Thoracic aorta (tissue), 2 donors: ENCODE data around the gene ARVCF. TPM values are rescaled to one million over a fixed set of nuclear protein-coding genes. Genes with fewer than 3 reads are reported as not detected.

ENCODE experiments used
- ATAC-seq: fragments of 150-250 bp; one replicate; pipeline ENCODE4 v1.8.0; 2017; ENCODE audit warnings: low read depth; ENCODE audit not compliant: insufficient number of reproducible peaks, low FRiP score
- DNase-seq: peaks from one replicate; pipeline ENCODE4 v3.0.0-alpha.2; 2020; ENCODE audit warnings: low spot score
- H3K27ac ChIP-seq, 2 donors: fragments of 200-600 bp; sonication (generic); 1 replicate in 1 of 2; 2 replicates in 1 of 2; pipeline ENCODE4 v1.5.1; 2016; ENCODE audit warnings: mild to moderate bottlenecking in 2 of 2, moderate library complexity in 2 of 2
- H3K27me3 ChIP-seq: fragments of 200-600 bp; sonication (generic); replicated peaks from 2 replicates; pipeline ENCODE4 v1.6.0; 2016; ENCODE audit warnings: mild to moderate bottlenecking; ENCODE audit not compliant: insufficient read depth
- H3K36me3 ChIP-seq: fragments of 200-600 bp; sonication (generic); one replicate; pipeline ENCODE4 v1.5.1; 2016
- H3K4me1 ChIP-seq, 2 donors: fragments of 200-600 bp; sonication (generic); 1 replicate in 1 of 2; 2 replicates in 1 of 2; pipeline versions ENCODE4 v1.5.1 to v1.6.0; 2016; ENCODE audit warnings: low read depth in 2 of 2, mild to moderate bottlenecking in 1 of 2; ENCODE audit not compliant: control insufficient read depth in 1 of 2
- H3K4me3 ChIP-seq: fragments of 200-600 bp; sonication (generic); 2 replicates; pipeline ENCODE4 v1.5.1; 2016; ENCODE audit warnings: mild to moderate bottlenecking
- H3K9me3 ChIP-seq: fragments of 200-600 bp; sonication (generic); 2 replicates; pipeline ENCODE4 v1.5.1; 2016
- CTCF ChIP-seq: fragments of 200-600 bp; sonication (generic); IDR thresholded peaks from one replicate; pipeline ENCODE4 v1.5.1; 2019; ENCODE audit warnings: antibody characterized with exemption
- total RNA-seq, 2 donors: library from RNA; depleted of rRNA; stranded (reverse); fragments of >200 nt; gene quantifications; one replicate each; pipeline versions ENCODE4 v1.1.0 to v1.2.3, GENCODE V29; 2016

The ARVCF gene
- total RNA-seq, 2 donors from 2014 or later, result 95.0 to 165 TPM

GRCh38 chr22:19986410-19987341, 29.9 kb downstream of the ARVCF start:
- no peak for DNase-seq
- Histone ChIP-seq H3K4me3 (peak overlapping the region; percentile 98), H3K27ac (peak overlapping the region; percentile 99 to 100), H3K4me1 (peaks cover 43 to 78% of the 10 kb centered on the region in 2 donors), H3K36me3 (no peaks in the 10 kb centered on the region), H3K27me3 (no peaks in the 10 kb centered on the region), H3K9me3 (no peaks in the 10 kb centered on the region)
- TF ChIP-seq CTCF, result no peak
- peak; percentile 63 for ATAC-seq

- no peak for TF ChIP-seq CTCF
- Histone ChIP-seq H3K36me3 (peaks cover 5% of the 10 kb centered on the region), H3K9me3 (no peaks in the 10 kb centered on the region), H3K27me3 (no peaks in the 10 kb centered on the region), H3K27ac (peak overlapping the region; percentile 99 to 100), H3K4me3 (peak overlapping the region; percentile 98), H3K4me1 (peaks cover 40 to 78% of the 10 kb centered on the region in 2 donors)
- DNase-seq (no peak), ATAC-seq (no peak)
Measured at GRCh38 chr22:19986011-19986409, 30.6 kb downstream of the ARVCF start.

- no peaks in the 10 kb centered on the region for H3K9me3 ChIP-seq
- no peak for TF ChIP-seq CTCF
- H3K4me3 ChIP-seq, result peak overlapping the region; percentile 98
- ATAC-seq (no peak), DNase-seq (no peak)
- H3K27me3 ChIP-seq, result no peaks in the 10 kb centered on the region
- peak overlapping the region; percentile 99 to 100 for H3K27ac ChIP-seq
- peaks cover 13% of the 10 kb centered on the region for H3K36me3 ChIP-seq
- peaks cover 31 to 75% of the 10 kb centered on the region in 2 donors for H3K4me1 ChIP-seq
Measured at GRCh38 chr22:19984851-19985811, 31.5 kb downstream of the ARVCF start.

GRCh38 chr22:19984201-19984753, 32.3 kb downstream of the ARVCF start:
- TF ChIP-seq CTCF, result no peak
- H3K9me3 ChIP-seq, result no peaks in the 10 kb centered on the region
- DNase-seq (peak; percentile 54), ATAC-seq (peak; percentile 61)
- no peaks in the 10 kb centered on the region for H3K27me3 ChIP-seq
- peak overlapping the region; percentile 98 for H3K4me3 ChIP-seq
- peaks cover 30 to 69% of the 10 kb centered on the region in 2 donors for H3K4me1 ChIP-seq
- peak overlapping the region; percentile 99 to 100 for H3K27ac ChIP-seq
- peaks cover 20% of the 10 kb centered on the region for H3K36me3 ChIP-seq
